IPS DF 19.7 (cell line): Measurements from ENCODE around the gene SUCLG2.
"Not testable (repeated sequence)": the region's sequence is repeated elsewhere in the genome, so short reads cannot be mapped to it uniquely, and the experiment has no call there.

Source experiments
- DNase-seq: peaks from one replicate; pipeline ENCODE4 v3.0.0-alpha.2; 2013; ENCODE audit warnings: low read depth, low spot score

The SUCLG2 gene

DNA sequence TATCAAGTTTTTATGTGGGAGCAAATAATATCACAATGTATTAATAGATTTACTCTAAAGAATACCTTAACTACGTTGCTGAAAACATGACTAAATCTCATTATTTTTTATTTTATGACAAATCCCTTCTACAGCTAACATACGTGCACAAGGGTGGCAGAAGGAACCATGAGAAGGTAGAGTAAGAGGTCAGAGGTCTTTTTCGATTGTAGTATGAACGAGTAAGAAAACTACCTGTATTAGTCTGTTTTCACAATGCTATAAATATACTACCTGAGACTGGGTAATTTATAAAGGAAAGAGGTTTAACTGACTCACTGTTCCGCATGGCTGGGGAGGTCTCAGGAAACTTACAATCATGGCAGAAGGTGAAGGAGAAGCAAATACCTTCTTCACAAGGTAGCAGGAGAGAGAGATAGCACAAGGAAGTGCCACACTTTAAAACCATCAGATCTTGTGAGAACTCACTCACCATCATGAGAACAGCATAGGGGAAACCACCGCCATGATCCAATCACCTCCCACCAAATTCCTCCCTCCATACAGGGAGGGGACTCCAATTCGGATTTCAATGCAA is 95.3 kb downstream of the SUCLG2 start:
- no peak for DNase-seq

DNA sequence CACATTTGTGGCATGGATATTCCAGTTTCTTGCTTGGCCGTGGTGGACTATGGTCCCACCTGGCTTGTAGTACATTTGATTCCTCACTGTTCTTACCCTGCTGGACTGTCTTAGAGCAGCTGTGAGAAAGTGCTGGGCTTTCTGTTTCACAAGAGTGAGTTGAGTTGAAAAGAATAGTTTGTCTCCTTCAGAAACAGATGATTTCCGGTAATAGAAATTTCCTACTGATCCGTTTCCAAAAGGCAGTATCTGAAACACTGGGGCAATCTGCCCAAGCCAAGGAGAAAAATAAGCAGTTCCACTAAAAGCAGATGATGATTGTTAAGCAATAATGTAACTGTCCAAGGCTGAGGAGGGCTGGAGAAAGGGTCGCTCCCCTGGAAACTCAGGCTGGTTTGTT is 96.0 kb downstream of the SUCLG2 start:
- DNase-seq = no peak

GRCh38 chr3:67557848-67558355 is 96.5 kb downstream of the SUCLG2 start:
- DNase-seq = no peak

- DNase-seq = no peak
These were observed 102.9 kb downstream of the SUCLG2 start for GRCh38 chr3:67551361-67552016.

- DNase-seq = no peak
These were observed 103.9 kb downstream of the SUCLG2 start for GRCh38 chr3:67550541-67550940.

GRCh38 chr3:67542502-67543250 is 111.7 kb downstream of the SUCLG2 start:
- not testable (repeated sequence) for DNase-seq

- DNase-seq = no peak
These were observed 114.1 kb downstream of the SUCLG2 start for GRCh38 chr3:67540198-67540894.

DNA sequence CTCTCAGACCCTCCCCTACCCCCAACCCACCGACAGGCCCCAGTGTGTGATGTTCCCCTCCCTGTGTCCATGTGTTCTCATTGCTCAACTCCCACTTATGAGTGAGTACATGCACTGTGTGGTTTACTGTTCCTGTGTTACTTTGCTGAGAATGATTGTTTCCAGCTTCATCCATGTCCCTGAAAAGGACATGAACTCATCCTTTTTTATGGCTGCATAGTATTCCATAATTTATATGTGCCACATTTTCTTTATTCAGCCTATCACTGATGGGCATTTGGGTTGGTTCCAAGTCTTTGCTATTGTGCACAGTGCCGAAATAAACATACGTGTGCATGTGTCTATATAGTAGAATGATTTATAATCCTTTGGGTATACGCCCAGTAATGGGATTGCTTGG is 117.2 kb downstream of the SUCLG2 start:
- DNase-seq = not testable (repeated sequence)

- DNase-seq = no peak
These were observed 119.4 kb downstream of the SUCLG2 start for GRCh38 chr3:67535006-67535405.

GRCh38 chr3:67534594-67534993 is 119.8 kb downstream of the SUCLG2 start:
- DNase-seq = no peak

DNA sequence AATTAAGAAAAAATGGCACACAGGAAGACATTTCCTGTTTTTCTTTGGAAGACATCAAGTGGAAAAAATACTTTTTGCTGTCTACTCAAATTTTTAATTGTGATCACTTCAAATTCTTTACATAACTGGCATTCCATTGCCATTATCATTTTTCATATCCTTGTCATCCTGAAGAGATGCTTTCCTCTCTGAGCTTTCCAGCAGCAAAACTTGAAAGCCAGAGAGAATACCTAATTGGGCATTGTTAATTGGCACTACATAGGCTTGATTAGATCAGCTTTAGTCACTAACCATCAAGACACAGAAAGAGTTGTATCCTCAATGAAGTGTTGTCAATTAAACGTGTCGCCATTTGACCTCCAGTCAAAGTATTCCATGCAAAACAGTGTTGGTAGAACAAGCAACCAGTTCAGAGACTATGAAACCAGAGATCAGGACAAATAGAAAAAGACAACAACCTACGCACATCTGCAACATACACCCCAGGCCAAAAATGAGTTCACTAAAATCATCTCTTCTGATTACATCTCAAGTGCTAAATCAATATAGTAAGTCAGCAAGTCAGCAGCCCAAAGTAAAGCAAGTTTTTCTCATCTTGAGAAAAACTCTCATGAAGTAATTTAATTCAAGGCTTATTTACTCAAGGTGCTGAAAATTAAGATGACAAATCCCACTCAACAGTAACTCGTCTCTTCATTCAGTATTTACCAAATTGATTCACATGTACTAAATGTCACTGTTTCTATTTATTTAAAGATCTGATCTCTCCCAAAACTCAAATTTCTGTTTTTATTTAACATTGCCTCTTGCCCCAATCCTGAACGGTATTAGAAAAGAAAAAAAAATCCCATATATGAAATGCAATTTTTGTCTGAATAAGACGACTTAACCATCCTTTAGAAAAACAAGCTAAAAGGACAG is 123.0 kb downstream of the SUCLG2 start:
- no peak for DNase-seq

DNA sequence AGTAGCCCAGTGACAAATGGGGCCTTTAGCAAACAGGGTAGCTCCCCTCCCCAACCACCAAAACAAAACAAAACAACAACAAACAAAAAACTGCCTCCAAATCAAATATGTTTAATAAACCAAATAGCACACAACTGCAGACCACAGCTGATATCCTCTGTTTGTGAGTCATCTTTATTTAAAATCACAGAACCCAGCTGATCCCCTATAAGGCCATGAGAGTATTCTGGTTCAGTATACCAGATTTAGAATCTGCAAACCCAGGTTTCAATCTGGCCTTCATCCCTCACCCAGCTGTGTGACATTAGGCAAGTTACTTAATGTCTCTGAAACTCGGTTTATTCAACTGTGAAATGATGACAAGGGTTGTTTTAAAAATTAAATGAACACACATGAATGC is 124.5 kb downstream of the SUCLG2 start:
- DNase-seq = no peak

- no peak for DNase-seq
These were observed 125.1 kb downstream of the SUCLG2 start for GRCh38 chr3:67529337-67529736.

GRCh38 chr3:67526246-67526645 is 128.2 kb downstream of the SUCLG2 start:
- DNase-seq = no peak

DNA sequence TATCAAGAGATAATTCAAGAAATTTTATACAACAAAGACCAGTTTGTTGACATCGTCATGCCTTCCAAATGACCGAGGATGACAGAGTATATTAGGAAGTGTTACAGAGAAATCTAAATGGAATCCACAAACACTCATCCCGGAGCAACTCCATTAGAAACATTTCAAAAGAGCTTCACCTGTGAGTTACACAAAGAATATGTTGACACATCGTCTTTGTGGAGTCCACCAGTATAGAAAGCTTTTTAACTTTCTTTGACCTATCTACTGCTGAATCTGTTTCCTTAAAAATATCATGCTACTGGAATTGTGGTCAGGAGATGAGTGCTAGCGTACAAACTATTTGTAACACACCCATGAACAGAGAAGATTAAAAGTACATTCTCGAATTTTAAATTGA is 130.4 kb downstream of the SUCLG2 start:
- DNase-seq = no peak

DNA sequence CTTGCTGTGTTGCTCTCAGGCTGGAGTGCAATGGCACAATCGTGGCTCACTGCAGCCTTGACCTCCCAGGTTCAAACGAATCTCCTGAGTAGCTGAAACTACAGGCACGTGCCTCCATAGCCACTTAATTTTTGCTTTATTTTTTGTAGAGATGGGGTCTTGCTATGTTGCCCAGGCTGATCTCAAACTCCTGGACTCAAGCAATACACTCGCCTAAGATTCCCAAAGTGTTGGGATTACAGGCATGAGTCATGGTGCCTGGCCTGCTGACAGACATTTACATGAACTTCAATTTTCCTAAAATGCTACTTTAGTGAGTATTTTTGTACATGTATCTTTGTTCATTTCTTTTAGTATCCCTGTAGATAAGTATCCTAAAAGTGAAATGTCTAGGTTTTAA is 132.3 kb downstream of the SUCLG2 start:
- DNase-seq = no peak

DNA sequence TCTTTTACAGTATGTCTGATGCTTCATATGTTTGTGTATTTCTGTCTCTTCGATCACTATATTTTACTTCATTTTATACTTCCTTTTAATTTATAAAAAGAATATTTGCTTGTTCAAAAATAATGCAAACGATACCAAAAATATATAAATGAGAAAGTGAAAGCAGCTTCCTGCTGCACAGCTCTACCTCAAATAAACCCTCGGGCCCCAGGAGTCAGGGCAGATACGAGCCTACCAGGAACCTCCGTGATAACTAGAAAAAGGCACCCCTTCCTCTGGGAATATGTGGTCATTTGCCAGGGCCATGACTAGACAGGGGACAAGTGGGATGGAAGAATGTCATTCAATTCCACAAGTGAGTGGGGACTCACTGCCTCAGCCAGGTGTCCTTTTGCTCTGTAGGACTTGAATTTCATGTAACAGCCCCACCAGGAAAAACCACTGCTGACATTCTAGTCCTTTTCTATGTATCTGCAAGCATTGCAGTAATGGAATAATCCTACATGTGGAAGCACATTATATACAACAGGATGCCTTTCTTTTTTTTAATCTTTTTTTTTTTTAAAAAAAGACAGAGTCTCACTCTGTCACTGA is 133.3 kb downstream of the SUCLG2 start:
- DNase-seq = no peak

- DNase-seq = no peak
These were observed 136.2 kb downstream of the SUCLG2 start for GRCh38 chr3:67518236-67518635.

- no peak for DNase-seq
These were observed 136.6 kb downstream of the SUCLG2 start for GRCh38 chr3:67517781-67518180.

GRCh38 chr3:67516496-67516895 is 137.9 kb downstream of the SUCLG2 start:
- DNase-seq = no peak

DNA sequence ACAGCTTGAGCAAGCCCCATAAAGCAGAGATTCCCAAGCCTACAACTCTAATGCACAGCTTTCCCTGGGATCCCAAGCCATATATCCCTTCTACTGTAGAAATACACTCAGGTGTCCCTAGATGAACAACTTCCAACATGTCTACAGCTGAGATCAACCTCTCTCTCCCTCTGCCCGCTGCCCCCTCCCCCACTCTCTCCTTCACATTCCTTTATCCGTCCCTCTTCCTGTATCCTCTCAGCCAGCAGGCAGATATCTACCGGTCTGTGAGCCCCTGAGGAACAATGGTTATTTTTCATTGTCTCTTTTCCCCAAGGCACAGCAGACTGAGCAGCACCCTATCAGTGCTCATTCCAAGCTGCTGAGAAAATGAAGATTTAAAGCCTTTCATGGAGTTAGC is 138.6 kb downstream of the SUCLG2 start:
- peak; percentile 33 for DNase-seq
